Tibial nerve (tissue), 3 donors: ENCODE results near the gene PPCDC.

ENCODE experiments used
- POLR2A ChIP-seq, 2 donors: fragments of 450-650 bp; IDR thresholded peaks; one replicate each; pipeline ENCODE4 v1.6.1; 2017; ENCODE audit warnings: antibody characterized with exemption in 2 of 2, mild to moderate bottlenecking in 2 of 2, moderate library complexity in 2 of 2
- TF ChIP-seq, protein P1 (sequence below), 5 experiments: fragments of 200-600 bp in 3 of 5; fragments of 450-650 bp in 2 of 5; sonication (generic) in 3 of 5; IDR thresholded peaks; one replicate each; pipeline ENCODE4 v1.5.1; 2016 to 2019; ENCODE audit warnings: antibody characterized with exemption in 5 of 5, mild to moderate bottlenecking in 3 of 5, moderate library complexity in 2 of 5

DNA sequence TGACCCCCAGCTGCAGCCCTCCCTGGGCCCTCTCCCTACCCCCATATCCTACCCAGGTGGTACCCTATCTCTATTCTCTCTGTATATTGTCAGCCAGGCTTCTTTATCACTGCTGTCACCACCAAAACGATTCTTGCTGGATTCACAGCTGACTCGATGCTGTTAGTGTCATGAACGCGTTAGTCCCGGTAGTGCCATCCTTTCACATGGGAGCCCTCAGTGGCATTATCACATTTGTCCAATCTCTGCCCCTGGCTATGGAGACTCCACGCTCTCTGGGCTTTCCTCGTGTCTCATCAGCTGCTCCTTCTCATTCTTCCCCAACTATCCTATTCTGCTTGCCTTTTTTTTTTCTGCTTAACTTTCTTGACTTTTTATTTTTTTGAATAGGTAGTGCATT lies 21.0 kb upstream of the PPCDC start:
- TF ChIP-seq, protein P1, sequence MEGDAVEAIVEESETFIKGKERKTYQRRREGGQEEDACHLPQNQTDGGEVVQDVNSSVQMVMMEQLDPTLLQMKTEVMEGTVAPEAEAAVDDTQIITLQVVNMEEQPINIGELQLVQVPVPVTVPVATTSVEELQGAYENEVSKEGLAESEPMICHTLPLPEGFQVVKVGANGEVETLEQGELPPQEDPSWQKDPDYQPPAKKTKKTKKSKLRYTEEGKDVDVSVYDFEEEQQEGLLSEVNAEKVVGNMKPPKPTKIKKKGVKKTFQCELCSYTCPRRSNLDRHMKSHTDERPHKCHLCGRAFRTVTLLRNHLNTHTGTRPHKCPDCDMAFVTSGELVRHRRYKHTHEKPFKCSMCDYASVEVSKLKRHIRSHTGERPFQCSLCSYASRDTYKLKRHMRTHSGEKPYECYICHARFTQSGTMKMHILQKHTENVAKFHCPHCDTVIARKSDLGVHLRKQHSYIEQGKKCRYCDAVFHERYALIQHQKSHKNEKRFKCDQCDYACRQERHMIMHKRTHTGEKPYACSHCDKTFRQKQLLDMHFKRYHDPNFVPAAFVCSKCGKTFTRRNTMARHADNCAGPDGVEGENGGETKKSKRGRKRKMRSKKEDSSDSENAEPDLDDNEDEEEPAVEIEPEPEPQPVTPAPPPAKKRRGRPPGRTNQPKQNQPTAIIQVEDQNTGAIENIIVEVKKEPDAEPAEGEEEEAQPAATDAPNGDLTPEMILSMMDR (IDR thresholded peaks at IDR 0.05): no peak
- no peak for TF ChIP-seq POLR2A (IDR thresholded peaks at IDR 0.05)
